ENCODE data around the gene CASZ1.

DNA sequence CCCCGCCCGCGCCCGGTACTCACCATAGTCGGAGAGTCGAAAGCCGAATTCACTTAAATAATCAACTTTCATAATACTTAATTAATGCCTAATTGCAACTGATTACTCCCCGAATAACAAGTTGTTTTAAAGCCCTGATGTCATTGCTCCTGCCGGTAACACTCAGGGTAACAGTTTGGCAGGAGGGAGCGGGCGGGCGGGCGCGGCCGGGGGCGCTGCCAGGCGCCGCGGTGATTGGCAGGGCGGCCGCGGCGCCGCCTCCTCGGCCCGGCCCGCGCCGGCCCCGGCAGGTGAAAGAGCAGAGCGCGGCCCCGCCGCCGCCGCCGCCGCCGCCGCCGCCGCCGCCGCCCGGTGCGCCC lies 102.2 kb downstream of the CASZ1 start:
- TF ChIP-seq YY1 (IDR thresholded peaks at IDR 0.05; ENCODE audit: insufficient read depth, insufficient read length): no peak
- no peak for TF ChIP-seq ZNF274 (IDR thresholded peaks at IDR 0.05; ENCODE audit: low read depth, low read length)
- no peak for TF ChIP-seq SUZ12 (IDR thresholded peaks at IDR 0.05; ENCODE audit: extremely low read depth, insufficient read depth, insufficient read length)
